ENCODE measurements around the gene BUD31. TPM values are rescaled to one million over a fixed set of nuclear protein-coding genes. Genes with fewer than 3 reads are reported as not detected.

Gene BUD31
- total RNA-seq, 2 experiments from 2014 or later: 100 to 118 TPM

GRCh38 chr7:99380823-99381663 lies 27.7 kb upstream of the BUD31 start:
- TF ChIP-seq CTCF (conservative IDR thresholded peaks at IDR 0.05; ENCODE audit: low read length) (no peak), EZH2phosphoT487 (IDR thresholded peaks at IDR 0.05; ENCODE audit: borderline replicate concordance, low read depth, low read length) (no peak)
- Histone ChIP-seq H3K27ac (ENCODE audit: low read depth, low read length, poor library complexity, severe bottlenecking) (peak overlapping the region; percentile 96), H3K9me2 (ENCODE audit: insufficient read depth, low read length) (no peaks in the 10 kb centered on the region), H3K9me3 (ENCODE audit: low read length) (no peaks in the 10 kb centered on the region; the same call in 1 of the 2 replicates), H3K79me2 (ENCODE audit: insufficient read depth, low read depth, low read length) (peaks cover 55% of the 10 kb centered on the region), H3K4me3 (ENCODE audit: low read depth, low read length, poor library complexity, severe bottlenecking) (peak overlapping the region; percentile 63), H4K20me1 (ENCODE audit: insufficient read depth, low read length) (no peaks in the 10 kb centered on the region), H3K4me2 (ENCODE audit: low read length) (peak overlapping the region; percentile 90), H2AFZ (ENCODE audit: low read length) (no peak overlapping the region), H3K36me3 (ENCODE audit: insufficient read depth, low read length) (peaks cover 49% of the 10 kb centered on the region), H3K4me1 (ENCODE audit: insufficient read depth, low read length, poor library complexity, severe bottlenecking) (peaks cover 47% of the 10 kb centered on the region)
- intact Hi-C loops (cut with micrococcal nuclease; ENCODE audit: unreplicated experiment): loop anchor here (2.0 kb wide), 1 partner anchor 28 kb away; the partner anchor contains the start of genes BUD31 and PDAP1
- no TSS peak for BruUV-seq (replicated peaks)
- ChIA-PET CTCF (ENCODE audit: unreplicated experiment) (no interaction called here), POLR2A (interaction anchor here (1.3 kb wide), 1 partner anchor 27 kb away, joined by 8 read pairs; the partner anchor contains the start of genes BUD31 and PDAP1)
- DNase-seq (ENCODE audit: low spot score): peak; percentile 88

DNA sequence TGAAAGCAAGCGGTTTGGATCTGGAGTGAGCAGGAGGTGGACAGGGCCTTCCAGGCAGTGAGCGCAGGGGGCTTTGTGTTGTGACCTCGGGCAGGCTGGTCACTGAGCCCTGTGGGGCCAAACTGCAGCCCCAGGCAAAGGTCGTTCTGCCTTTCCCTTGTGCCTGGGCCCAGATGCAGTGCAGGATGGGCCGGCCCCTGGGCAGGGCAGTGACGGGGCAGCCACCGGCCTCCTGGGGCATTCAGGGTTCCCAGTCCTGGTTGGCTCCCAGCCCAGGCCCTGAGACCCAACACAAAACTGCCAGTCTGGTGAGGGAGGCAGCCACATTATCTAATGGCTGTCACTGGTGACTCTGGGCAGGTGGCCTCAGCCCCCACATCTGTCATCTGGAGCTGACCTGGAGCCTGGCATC lies 27.1 kb upstream of the BUD31 start:
- CTCF ChIA-PET (ENCODE audit: unreplicated experiment): no interaction called here
- peak overlapping the region; percentile 63 for H3K4me3 ChIP-seq (ENCODE audit: low read depth, low read length, poor library complexity, severe bottlenecking)
- peak overlapping the region; percentile 96 for H3K27ac ChIP-seq (ENCODE audit: low read depth, low read length, poor library complexity, severe bottlenecking)
- H3K4me1 ChIP-seq (ENCODE audit: insufficient read depth, low read length, poor library complexity, severe bottlenecking): peaks cover 42% of the 10 kb centered on the region
- BruUV-seq (replicated peaks): no TSS peak
- TF ChIP-seq CTCF (conservative IDR thresholded peaks at IDR 0.05; ENCODE audit: low read length) (no peak), EZH2phosphoT487 (IDR thresholded peaks at IDR 0.05; ENCODE audit: borderline replicate concordance, low read depth, low read length) (no peak)
- no peak for DNase-seq (ENCODE audit: low spot score)
- POLR2A ChIA-PET: interaction anchor here (0.6 kb wide), 1 partner anchor 26 kb away, joined by 4 read pairs; no protein-coding TSS in a partner anchor
- H2AFZ ChIP-seq (ENCODE audit: low read length): no peak overlapping the region
- H3K79me2 ChIP-seq (ENCODE audit: insufficient read depth, low read depth, low read length): peaks cover 49% of the 10 kb centered on the region
- no peaks in the 10 kb centered on the region for H4K20me1 ChIP-seq (ENCODE audit: insufficient read depth, low read length)
- peak overlapping the region; percentile 90 for H3K4me2 ChIP-seq (ENCODE audit: low read length)
- H3K9me3 ChIP-seq (ENCODE audit: low read length): no peaks in the 10 kb centered on the region; the same call in 1 of the 2 replicates
- H3K9me2 ChIP-seq (ENCODE audit: insufficient read depth, low read length): no peaks in the 10 kb centered on the region
- H3K36me3 ChIP-seq (ENCODE audit: insufficient read depth, low read length): peaks cover 50% of the 10 kb centered on the region
- intact Hi-C loops (cut with micrococcal nuclease; ENCODE audit: unreplicated experiment): loop anchor here (2.0 kb wide), 1 partner anchor 27 kb away; the partner anchor contains the start of genes BUD31 and PDAP1

- no peak for DNase-seq (ENCODE audit: low spot score)
- intact Hi-C loops (cut with micrococcal nuclease; ENCODE audit: unreplicated experiment): no loop called here
- no peaks in the 10 kb centered on the region for H3K9me3 ChIP-seq (ENCODE audit: low read length)
- no peak overlapping the region for H3K4me2 ChIP-seq (ENCODE audit: low read length)
- no peak overlapping the region for H3K27ac ChIP-seq (ENCODE audit: low read depth, low read length, poor library complexity, severe bottlenecking)
- H3K4me1 ChIP-seq (ENCODE audit: insufficient read depth, low read length, poor library complexity, severe bottlenecking): peaks cover 38% of the 10 kb centered on the region
- peaks cover 50% of the 10 kb centered on the region for H3K36me3 ChIP-seq (ENCODE audit: insufficient read depth, low read length)
- no TSS peak for BruUV-seq (replicated peaks)
- no peak overlapping the region for H3K4me3 ChIP-seq (ENCODE audit: low read depth, low read length, poor library complexity, severe bottlenecking)
- ChIA-PET POLR2A (interaction anchor here (0.6 to 0.7 kb wide), 2 partner anchors 115 to 173 kb away, joined by 3 to 4 read pairs; no protein-coding TSS in a partner anchor), CTCF (ENCODE audit: unreplicated experiment) (no interaction called here)
- H2AFZ ChIP-seq (ENCODE audit: low read length): no peak overlapping the region
- peaks cover 36% of the 10 kb centered on the region for H3K79me2 ChIP-seq (ENCODE audit: insufficient read depth, low read depth, low read length)
- no peaks in the 10 kb centered on the region for H3K9me2 ChIP-seq (ENCODE audit: insufficient read depth, low read length)
- no peaks in the 10 kb centered on the region for H4K20me1 ChIP-seq (ENCODE audit: insufficient read depth, low read length)
- TF ChIP-seq EZH2phosphoT487 (IDR thresholded peaks at IDR 0.05; ENCODE audit: borderline replicate concordance, low read depth, low read length) (no peak), CTCF (conservative IDR thresholded peaks at IDR 0.05; ENCODE audit: low read length) (no peak)
These were observed 25.6 kb upstream of the BUD31 start for GRCh38 chr7:99383203-99383602.
